Left ventricle myocardium inferior (tissue), 1 donor: Measurements from ENCODE around the gene NOP9. TPM values are rescaled to one million over a fixed set of nuclear protein-coding genes. Genes with fewer than 3 reads are reported as not detected.

Experiments
- DNase-seq: peaks from one replicate; pipeline ENCODE4 v3.0.0-alpha.2; 2020
- H3K27ac ChIP-seq: fragments of 200-600 bp; replicated peaks from 2 replicates; pipeline ENCODE4 v1.8.0; 2021
- H3K27me3 ChIP-seq: fragments of 200-600 bp; 2 replicates; pipeline ENCODE4 v1.8.0; 2021; ENCODE audit warnings: low read depth
- H3K36me3 ChIP-seq: fragments of 200-600 bp; 2 replicates; pipeline ENCODE4 v1.8.0; 2021
- H3K4me1 ChIP-seq: fragments of 200-600 bp; 2 replicates; pipeline ENCODE4 v1.8.0; 2021
- H3K4me3 ChIP-seq: fragments of 200-600 bp; 2 replicates; pipeline ENCODE4 v1.8.0; 2021; ENCODE audit warnings: mild to moderate bottlenecking, moderate library complexity
- H3K9me3 ChIP-seq: fragments of 200-600 bp; replicated peaks from 2 replicates; pipeline ENCODE4 v1.8.0; 2021
- CTCF ChIP-seq: fragments of 200-600 bp; IDR thresholded peaks from 2 replicates; pipeline ENCODE4 v1.8.0; 2021; ENCODE audit warnings: antibody characterized with exemption, mild to moderate bottlenecking, borderline replicate concordance
- intact Hi-C: fragments of 100-400 bp; cut with micrococcal nuclease; formaldehyde crosslinking; loops from one replicate; pipeline ENCODE4 v1.11.0; 2022
- total RNA-seq: library from RNA; stranded (reverse); fragmentation: NEBNext Ultra II Directional; extraction: Animal tissue kit (Norgen Biotek cat#: 25700); gene quantifications from one replicate; pipeline ENCODE4 v1.2.1, GENCODE V29; 2021
- donor health status: DM: no; HTN: yes; CAD: no; lungs with severe emphysema.

The NOP9 gene
- total RNA-seq, 1 donor from 2014 or later = 23.4 TPM

GRCh38 chr14:24254630-24255392 lies 44.8 kb upstream of the NOP9 start:
- no peak for TF ChIP-seq CTCF
- H3K27ac ChIP-seq = no peak overlapping the region
- peaks cover 3% of the 10 kb centered on the region for H3K36me3 ChIP-seq
- no peaks in the 10 kb centered on the region for H3K27me3 ChIP-seq
- intact Hi-C loops = no loop called here
- no peak overlapping the region for H3K4me3 ChIP-seq
- H3K9me3 ChIP-seq = no peaks in the 10 kb centered on the region
- peak; percentile 7 for DNase-seq
- H3K4me1 ChIP-seq = no peaks in the 10 kb centered on the region

- TF ChIP-seq CTCF = no peak
- no peak for DNase-seq
- peaks cover 3% of the 10 kb centered on the region for H3K36me3 ChIP-seq
- H3K27me3 ChIP-seq = no peaks in the 10 kb centered on the region
- H3K4me1 ChIP-seq = no peaks in the 10 kb centered on the region
- H3K27ac ChIP-seq = no peak overlapping the region
- no peaks in the 10 kb centered on the region for H3K9me3 ChIP-seq
- intact Hi-C loops = no loop called here
- no peak overlapping the region for H3K4me3 ChIP-seq
Observed at GRCh38 chr14:24255438-24255837, 44.2 kb upstream of the NOP9 start.

- TF ChIP-seq CTCF = no peak
- no peak overlapping the region for H3K4me3 ChIP-seq
- H3K36me3 ChIP-seq = peaks cover 3% of the 10 kb centered on the region
- no peaks in the 10 kb centered on the region for H3K27me3 ChIP-seq
- H3K4me1 ChIP-seq = no peaks in the 10 kb centered on the region
- DNase-seq = no peak
- intact Hi-C loops = no loop called here
- H3K27ac ChIP-seq = no peak overlapping the region
- no peaks in the 10 kb centered on the region for H3K9me3 ChIP-seq
Observed at GRCh38 chr14:24255931-24256711, 43.5 kb upstream of the NOP9 start.

- Histone ChIP-seq H3K9me3 (no peaks in the 10 kb centered on the region), H3K27me3 (no peaks in the 10 kb centered on the region), H3K36me3 (peaks cover 3% of the 10 kb centered on the region), H3K27ac (no peak overlapping the region), H3K4me3 (no peak overlapping the region), H3K4me1 (no peaks in the 10 kb centered on the region)
- DNase-seq = no peak
- intact Hi-C loops = no loop called here
- TF ChIP-seq CTCF = no peak
Observed at GRCh38 chr14:24256960-24257359, 42.7 kb upstream of the NOP9 start.

GRCh38 chr14:24258119-24258518 lies 41.5 kb upstream of the NOP9 start:
- Histone ChIP-seq H3K9me3 (no peaks in the 10 kb centered on the region), H3K27me3 (no peaks in the 10 kb centered on the region), H3K27ac (no peak overlapping the region), H3K4me1 (no peaks in the 10 kb centered on the region), H3K36me3 (peaks cover 3% of the 10 kb centered on the region), H3K4me3 (no peak overlapping the region)
- intact Hi-C loops = no loop called here
- no peak for DNase-seq
- TF ChIP-seq CTCF = no peak
